GM12873 (cell line): ENCODE results near the gene DYNLRB1.

ENCODE experiments used
- CTCF ChIP-seq: IDR thresholded peaks from 2 replicates; pipeline ENCODE4 v1.5.1; 2012; ENCODE audit warnings: low read depth, mild to moderate bottlenecking, moderate library complexity, low read length, control low read depth; ENCODE audit not compliant: insufficient read depth; ENCODE audit errors: missing control alignments

DYNLRB1 gene

GRCh38 chr20:34528921-34529297 lies 12.7 kb downstream of the DYNLRB1 start:
- no peak for TF ChIP-seq CTCF

- TF ChIP-seq CTCF = no peak
These were observed 13.5 kb downstream of the DYNLRB1 start for GRCh38 chr20:34529742-34530141.

GRCh38 chr20:34530342-34530741 lies 14.1 kb downstream of the DYNLRB1 start:
- no peak for TF ChIP-seq CTCF

- no peak for TF ChIP-seq CTCF
These were observed 15.5 kb downstream of the DYNLRB1 start for GRCh38 chr20:34531608-34532265.

GRCh38 chr20:34532320-34532719 lies 16.1 kb downstream of the DYNLRB1 start:
- TF ChIP-seq CTCF = no peak

- TF ChIP-seq CTCF = no peak
These were observed 16.5 kb downstream of the DYNLRB1 start for GRCh38 chr20:34532756-34533155.

- no peak for TF ChIP-seq CTCF
These were observed 18.4 kb downstream of the DYNLRB1 start for GRCh38 chr20:34534391-34535165.
